NCI-H146 (cell line): ENCODE measurements around the gene KIF25.

ENCODE experiments used
- DNase-seq: peaks from one replicate; lab custom pipeline; 2025; lab: John Stamatoyannopoulos, UW

Gene KIF25

DNA sequence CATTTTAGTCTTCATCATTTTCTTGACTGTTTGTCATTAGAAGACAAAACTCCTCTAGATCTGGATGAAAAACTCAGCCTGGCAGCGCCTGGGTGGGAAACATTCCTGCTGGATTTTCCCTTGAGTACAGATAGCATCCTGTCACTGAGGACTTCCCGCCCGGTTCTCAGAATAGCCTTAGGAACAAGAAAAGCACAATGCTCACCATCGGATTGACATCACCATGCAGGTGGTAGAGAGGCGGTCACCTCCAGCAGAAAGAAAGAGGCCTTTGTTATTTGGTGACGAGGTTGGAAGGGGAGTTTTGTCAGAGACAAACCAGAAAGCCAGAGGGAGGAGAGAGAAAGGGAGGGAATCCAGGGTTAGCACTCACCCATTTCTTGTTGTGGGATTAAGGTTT is 39.8 kb downstream of the KIF25 start:
- DNase-seq = no peak

DNA sequence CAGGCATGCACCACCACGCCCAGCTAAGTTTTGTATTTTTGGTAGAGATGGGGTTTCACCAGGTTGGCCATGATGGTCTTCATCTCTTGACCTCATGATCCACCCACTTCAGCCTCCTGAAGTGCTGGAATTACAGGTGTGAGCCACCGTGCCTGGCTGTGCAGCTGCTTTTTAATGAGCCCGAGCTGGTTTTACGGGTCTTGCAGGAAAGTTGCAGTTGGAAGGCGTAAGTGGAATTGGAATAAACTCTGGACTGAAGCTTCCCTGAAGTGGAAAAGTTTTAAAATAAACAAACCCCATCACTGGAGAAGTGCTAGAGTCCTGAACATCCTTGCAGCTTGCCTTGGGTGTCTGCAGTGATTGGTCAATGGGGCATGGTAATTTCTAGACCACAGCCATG is 40.4 kb downstream of the KIF25 start:
- no peak for DNase-seq

DNA sequence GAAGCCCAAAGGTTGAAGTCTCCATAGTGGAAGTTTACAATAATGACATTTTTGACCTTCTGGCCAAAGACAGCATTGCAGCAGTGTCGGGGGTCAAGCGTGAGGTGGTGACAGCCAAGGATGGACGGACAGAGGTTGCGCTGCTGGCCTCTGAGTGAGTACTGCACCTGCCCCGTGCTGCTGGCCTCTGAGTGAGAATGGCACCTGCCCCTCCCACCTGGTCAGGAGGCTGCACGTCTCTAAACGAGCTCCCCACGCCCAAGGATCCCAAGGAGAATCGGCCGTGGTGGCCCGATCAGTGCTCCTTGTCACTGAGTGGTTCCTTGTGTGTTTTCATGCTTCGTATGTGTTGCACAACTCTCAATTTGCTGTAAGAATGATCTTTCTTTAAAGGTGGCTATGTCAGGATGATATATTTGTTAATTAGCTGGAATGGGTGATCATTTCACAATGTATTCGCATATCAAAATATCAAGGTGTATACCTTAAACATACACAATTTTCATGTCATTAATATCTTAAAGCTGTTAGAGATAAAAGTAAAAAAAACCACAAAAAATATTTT is 41.2 kb downstream of the KIF25 start:
- no peak for DNase-seq

DNA sequence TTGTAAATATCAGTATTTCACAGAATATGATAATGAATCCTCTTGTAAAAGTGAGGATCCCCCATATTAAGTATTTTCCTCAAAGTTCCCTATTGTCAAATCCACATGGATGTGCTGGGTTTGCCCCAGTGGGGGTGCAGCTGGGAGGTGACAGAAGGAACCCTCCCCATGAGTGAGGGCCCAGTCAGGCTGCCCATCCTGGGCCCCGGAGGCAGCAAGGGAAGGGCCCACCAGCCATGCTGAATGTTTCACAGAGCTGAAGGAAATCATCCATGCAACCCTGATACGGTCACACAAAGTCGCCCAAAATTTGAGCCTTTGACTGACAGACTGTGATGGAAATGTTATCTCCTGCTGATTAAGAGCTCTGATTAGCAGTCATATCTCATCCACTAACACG is 41.8 kb downstream of the KIF25 start:
- no peak for DNase-seq

DNA sequence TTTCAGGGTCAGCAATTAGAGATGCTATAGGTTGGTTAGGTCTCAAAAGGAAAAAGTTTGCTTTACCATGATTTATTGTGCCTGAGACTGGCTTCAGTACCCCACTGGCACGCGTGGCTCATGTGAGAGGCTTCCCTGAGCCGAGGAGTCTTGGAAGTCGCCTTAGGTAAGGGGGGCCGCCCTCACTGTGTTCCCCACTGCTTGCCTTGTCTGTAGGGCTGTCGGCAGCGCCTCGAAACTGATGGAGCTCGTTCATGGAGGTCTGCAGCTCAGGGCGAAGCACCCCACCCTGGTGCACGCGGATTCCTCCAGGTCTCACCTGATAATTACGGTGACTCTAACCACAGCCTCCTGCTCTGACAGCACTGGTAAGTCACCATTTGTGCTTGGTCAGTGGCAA is 42.4 kb downstream of the KIF25 start:
- DNase-seq = no peak

DNA sequence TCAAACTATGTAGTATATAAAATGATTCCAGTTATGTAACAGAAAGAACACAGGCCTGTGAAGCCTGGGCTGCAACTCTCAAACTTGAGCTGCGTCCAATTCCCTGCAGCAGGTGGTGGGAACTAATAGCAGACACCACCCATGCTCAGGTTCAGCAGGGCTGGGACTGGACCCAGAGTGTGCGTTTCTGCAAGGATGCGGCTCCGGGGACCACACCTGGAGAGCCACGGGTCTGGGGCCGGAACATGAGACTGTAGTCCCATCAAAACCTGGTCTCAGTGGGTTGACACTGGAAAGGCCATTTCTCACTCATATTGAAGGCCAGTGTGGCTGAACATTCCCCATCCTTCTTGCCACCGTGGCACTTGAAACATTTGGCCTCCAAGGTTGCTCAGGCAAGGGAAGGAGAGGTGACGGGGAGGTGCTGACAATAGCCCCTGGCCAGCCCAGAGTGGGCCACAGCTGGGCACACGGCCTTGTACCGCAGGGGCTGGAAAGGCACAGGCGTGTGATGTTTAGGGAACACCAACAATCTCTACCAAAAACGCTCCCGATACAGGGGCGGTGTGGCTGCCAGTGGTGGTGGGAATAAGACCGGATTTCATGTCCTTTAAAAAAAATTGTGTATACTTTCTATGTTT is 43.5 kb downstream of the KIF25 start:
- DNase-seq = no peak

DNA sequence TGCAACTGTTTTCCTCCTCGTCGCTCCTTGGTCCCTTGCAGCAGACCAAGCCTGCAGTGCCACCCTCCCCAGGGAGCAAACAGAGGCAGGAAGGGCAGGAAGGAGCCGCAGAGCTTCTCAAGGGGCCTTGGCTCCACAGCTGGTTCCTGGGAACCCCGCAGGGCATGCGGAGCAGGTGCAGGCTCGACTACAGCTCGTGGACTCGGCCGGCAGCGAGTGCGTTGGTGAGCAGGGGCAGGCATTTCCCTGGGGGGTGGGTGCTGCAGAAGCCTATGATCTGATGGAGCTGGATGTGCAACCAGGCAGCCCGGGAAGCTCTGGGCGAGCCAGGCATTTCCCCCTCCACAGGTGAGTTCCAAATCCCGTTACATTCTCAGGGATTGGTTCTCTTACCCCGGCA is 44.5 kb downstream of the KIF25 start:
- DNase-seq = no peak

DNA sequence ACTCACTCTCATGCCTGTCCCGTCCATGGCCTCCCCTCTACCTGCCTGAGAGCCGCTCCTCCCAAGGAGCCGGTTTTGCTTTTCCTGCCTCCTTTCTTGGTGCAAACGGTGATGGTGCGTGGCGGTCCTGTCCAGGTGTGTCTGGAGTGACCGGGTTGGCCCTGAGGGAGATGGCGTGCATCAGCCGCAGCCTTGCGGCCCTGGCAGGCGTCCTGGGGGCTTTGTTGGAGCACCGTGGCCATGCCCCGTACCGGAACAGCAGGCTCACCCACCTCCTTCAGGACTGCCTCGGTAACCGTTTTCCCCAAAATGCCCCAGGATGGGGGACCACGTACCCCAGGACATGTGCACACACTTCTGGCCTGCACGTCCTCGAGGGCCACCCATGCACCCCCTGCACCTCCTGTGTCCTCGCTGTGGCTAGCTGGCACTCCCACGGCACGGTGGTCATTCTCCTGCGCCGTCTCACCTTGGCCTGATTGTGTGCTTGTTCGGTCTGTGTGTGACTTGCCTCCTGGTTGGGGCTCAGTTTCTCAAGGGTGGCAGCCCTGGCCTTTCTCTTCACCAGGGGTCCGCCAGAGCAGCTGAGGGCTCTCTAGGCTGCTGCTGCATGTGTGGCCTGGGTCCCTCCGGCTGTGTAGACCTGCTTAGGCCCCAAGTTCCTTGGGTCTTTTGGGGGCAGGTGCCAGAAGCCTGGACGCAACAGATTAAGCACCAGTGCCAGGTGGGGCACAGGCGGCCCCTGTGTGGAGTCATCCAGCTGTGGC is 45.1 kb downstream of the KIF25 start:
- no peak for DNase-seq

DNA sequence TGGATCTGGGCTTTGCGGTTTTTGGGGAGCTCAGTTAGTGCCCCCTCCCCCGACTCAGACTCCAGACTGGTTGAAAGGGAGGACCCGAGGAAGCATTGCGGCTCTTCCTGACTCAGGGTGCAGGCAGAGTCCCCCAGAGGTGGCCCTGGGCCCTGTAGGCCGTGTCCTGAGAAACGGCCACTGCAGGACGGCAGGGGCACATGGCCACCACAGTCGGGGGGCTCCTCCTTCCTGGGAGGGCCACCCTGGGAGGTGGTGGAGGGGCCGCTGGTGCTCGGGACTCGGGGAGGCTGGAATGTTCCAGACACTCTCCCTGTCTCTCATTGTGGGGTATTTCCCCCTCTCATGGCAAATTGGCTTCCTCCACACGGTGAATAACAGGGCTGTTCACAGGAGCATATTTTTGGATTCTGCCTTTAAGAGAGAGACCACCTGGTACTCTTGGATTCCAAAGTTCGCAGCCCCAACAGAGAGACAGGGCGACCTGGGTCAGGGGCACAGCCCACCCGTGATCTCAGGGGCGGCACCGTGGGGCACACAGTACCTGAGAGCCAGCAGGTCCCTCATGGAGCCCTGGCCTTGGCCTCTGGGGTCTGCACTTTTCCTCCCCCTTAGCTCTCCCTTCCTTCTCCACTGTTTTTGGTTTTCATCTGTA is 45.8 kb downstream of the KIF25 start:
- no peak for DNase-seq

DNA sequence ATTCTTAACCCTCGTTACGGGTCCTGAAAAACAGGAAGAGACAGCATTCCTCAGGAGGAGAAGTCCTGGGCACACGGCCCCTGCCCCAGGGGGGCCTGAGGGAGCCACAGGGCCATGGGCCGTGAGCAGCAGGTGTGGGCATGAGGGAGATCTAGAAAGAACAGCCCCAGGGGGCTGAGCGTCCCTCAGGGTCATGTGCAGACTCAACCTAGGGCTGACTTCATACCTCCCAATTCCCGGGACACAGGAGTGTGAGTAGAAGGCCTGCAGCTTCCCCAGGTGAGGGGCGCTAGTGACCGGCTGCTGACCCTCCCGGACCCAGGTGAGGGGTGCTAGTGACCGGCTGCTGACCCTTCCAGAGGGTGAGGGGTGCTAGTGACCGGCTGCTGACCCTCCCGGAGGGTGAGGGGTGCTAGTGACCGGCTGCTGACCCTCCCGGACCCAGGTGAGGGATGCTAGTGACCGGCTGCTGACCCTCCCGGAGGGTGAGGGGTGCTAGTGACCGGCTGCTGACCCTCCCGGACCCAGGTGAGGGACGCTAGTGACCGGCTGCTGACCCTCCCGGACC is 46.5 kb downstream of the KIF25 start:
- DNase-seq = no peak

DNA sequence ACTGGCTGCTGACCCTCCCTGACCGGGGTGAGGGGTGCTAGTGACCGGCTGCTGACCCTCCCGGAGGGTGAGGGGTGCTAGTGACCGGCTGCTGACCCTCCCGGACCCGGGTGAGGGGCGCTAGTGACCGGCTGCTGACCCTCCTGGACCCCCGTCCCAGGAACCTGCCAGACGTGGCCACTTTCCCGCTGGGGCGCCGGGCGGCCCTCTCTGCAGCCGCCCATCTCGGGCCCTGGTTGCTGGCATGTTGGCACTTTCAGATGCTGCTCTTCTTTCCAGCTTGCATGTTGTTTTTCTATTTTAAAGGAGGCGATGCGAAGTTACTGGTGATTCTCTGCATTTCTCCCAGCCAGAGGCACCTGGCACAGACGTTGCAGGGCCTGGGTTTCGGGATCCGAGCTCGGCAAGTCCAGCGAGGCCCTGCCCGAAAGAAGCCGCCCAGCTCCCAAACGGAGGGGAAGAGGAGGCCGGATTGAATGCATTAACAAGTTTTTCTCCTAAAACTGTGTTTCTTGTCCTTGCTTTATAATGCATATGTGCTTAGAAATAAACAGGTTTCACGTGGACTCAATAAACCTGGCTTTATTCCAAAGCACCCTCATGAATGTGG is 47.2 kb downstream of the KIF25 start:
- no peak for DNase-seq

DNA sequence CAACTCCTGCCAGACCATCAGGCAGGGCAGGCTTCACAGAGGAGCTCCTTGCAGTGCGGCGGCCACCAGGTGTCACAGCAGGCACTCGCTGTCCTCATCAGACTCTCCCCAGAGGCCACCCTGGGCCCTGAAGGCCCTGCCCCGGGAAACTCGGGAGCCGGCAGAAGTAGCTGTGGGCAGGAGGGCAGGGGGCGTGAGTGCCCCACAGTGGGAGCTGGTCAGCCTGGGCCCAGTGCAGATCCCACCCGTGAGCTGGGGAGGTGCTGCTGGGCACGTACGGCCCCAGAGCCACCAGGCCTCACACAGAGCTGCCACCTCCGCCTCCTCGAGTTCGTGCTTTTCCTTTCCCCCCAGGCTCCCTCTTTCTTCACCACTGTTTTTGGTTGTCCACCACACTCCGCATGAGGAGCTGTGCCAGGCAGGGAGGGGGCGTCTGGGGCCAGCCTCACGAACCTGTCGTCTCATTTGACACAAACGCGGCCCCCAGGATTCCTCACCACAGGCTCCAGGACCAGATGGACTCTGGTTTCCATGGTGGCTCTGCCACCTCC is 47.7 kb downstream of the KIF25 start:
- peak; percentile 42 for DNase-seq

DNA sequence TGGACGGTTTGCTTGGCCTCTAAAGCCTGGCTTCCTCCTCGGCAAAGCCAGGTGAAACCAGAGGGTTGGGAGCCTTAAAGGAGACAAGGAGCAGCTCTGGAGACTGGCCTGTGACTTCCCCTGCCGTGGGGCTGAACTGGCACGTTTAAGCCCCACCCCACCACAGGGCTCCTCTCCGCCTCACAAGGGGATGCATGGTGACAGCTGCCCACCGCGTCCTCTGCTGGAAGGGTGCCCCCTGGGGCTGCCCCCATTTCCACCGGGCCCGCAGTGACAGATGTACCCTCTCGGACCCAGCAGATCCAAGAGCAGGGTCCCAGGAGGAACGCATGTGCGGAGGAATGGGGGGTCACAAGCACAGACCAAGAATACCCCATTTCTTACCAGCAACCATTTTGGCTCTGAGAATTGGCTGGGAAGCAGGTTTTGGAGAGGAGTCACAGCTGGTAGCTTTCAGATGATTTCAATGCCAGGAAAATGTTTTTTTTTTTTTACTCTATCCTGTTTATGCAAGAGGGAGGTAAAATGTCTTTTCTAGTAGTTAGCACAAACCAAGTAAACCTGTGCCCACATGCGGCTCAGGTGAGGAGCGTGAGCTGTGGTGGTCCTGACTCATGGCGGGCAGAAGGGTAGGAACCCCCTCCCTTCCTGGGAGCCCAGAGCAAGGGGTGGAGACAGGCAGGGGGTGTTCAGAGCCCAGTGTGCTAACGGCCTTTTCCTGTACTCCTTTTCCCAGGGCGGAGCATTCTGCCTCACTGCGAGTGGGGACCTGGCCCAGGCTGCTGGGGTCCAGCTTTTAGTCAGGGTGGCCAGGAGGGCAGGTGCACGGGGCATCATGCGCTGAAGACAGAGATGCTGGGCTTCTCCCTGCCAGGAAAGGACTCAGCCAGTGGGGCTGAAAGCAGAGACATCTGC is 48.5 kb downstream of the KIF25 start:
- no peak for DNase-seq

DNA sequence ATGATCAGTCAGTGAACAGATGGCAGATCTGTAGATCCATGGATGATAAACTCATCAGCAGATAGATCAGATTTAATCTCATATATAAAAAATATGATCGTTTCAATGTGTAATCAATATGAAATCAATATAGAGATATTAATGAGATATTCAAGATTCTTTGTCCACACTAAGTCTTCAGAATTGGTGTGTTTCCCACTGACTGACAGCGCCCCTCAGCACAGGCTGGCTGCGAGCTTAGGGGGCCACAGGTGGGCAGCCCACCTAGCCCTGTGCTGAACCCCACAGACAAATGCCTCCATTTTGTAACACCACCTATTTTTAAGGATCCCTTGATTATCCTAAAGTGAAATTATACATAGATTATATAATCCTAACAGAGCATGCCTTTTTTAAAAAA is 49.2 kb downstream of the KIF25 start:
- DNase-seq = no peak

DNA sequence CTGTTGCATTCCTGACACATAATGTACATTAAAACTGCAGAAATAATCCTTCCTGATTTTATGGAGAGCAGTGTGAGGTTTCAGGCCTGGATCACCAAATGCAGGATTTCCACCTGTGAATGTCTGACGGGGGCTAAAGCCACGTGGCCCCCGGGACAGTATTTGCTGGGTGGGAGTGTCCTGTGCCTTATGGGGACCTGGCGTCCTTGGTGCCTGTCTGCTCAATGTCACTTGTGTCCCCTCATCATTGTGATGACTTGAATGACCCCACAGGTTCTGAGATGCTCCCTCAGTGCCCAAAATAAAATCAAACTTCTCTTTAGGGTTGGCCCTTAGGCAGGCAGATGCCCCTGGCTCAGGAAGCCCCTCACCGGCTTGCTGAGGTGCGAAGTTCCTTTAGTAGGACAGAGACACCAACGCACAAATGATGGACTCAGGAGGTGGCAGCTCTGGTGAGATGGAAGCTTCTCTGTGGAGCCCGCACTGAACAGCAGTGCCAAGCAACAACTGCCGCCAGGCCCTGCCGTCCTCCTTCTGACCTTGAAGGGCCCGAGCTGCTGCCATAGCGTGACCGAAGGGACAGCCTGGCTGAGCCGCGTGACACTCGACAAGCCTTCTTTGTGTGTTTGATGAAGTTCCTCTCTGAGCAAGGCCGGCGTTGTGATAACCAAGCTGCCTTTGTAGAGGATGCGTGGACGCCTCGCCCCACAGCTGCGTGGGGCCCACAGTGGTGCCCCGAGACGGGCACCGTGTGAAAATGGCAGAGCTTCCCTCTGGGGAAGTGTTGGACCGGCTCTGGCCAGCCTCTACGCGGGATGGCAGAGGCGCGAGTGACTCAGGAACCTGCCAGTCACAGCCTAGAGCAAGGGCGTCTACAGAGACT is 50.6 kb downstream of the KIF25 start:
- DNase-seq = no peak

DNA sequence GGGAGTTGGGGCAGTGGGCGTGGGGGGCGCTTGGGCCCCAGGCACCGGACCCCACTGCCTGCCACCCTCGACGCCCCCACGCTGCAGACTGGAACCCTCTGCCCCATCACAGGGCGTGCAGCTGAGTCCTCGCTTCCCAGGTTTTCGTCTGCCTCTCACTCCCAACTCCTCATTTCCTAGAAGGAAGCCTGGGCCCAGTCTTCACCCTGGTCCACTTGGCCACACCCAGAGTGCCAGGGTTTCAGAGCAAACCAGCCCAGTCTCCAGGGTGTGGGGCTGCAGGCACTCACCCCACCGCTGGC is 51.2 kb downstream of the KIF25 start:
- no peak for DNase-seq

DNA sequence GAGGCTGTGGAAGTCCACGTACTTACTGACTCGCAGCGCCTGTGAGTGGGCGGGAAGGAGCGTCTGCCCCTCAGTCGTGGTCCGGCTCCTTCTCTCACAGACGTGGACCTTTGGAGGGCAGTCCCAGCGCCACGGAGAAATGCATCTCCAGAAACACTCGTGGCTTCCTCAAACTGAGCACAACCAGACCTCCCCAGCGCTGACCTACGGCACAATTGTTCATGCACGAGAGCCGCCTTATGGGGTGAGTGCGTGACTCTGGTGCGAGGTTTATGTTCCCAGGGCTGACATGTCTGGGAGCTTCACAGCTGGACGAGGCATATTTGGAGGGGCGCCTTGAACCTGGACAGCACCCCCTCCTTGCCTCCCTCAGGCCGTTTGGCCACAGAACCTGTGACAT is 51.8 kb downstream of the KIF25 start:
- DNase-seq = no peak

DNA sequence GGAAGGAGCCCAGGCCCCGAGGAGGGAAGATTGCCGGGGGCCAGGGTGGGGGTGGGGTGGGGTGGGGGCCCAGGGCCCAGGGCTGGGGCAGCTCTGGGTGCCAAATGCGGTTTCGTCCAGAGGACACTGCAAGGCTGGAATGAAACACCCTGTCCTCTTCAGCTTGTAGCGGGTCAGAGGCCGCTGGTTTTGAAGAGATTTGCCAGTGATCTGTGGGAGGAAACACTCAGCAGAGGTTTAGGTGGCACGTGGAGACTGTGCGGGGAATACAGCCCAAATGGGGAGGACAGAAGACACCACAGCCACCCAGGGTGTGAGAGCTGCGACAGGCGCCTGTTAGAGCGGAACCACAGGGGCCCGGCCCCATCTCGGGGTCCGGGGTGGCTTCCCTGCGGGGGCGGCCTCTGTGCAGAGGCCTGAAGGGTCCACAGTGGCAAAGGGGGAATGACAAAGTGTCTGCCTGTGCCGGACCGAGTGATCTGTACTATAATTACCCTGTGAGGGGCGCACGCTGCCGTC is 52.3 kb downstream of the KIF25 start:
- no peak for DNase-seq

DNA sequence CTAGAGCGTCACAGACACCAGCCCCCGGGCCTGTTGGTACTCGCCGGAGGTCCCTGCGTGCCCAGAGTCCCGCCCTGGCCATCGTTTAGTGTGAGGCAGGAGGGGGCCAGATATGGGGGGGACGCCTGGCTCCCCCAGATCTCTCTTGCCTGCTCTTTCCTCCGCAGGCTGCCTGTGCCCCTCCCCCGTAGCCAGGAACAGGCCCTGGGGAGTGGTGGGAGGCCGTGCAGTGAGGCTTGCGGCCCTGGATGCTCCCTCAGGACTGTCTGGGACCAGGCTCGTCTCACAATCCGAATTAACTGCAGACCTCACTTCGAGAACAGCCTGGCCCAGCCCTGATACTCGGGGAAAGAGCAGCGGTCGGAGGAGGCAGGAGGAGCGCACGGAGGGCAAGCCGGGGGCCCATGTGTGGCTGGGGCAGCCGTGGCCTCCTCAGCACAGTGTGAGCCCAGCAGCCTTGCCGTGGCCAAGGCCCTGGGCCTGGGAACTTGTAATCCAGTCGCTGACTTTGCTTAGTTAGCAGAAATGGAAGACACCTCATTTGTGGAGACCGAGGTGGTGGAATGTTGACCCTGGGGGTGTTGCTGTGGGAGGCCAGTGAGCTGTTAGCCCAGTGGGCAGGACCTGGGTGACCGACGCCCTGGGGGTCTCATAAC is 52.9 kb downstream of the KIF25 start:
- no peak for DNase-seq
